Neutrophil (primary cell): ENCODE measurements around the gene UROD.
"Not testable (repeated sequence)": the region's sequence is repeated elsewhere in the genome, so short reads cannot be mapped to it uniquely, and the experiment has no call there.

Source experiments
- H3K27ac ChIP-seq: fragments of 200-600 bp; sonication (generic); 2 replicates; pipeline ENCODE4 v1.5.1; 2016; ENCODE audit warnings: mild to moderate bottlenecking, moderate library complexity
- H3K27me3 ChIP-seq: fragments of 200-600 bp; sonication (generic); 2 replicates; pipeline ENCODE4 v1.6.0; 2016; ENCODE audit warnings: mild to moderate bottlenecking
- H3K36me3 ChIP-seq: fragments of 200-600 bp; sonication (generic); 2 replicates; pipeline ENCODE4 v1.5.1; 2017
- H3K4me1 ChIP-seq, 2 experiments: fragments of 200-600 bp in 1 of 2; sonication (generic) in 1 of 2; 1 replicate in 1 of 2; 2 replicates in 1 of 2; pipeline versions ENCODE4 v1.5.1 to v1.6.1; 2013 to 2016; ENCODE audit warnings: low read depth in 1 of 2, low read length in 1 of 2, mild to moderate bottlenecking in 1 of 2, moderate library complexity in 1 of 2; ENCODE audit not compliant: control insufficient read depth in 1 of 2, insufficient read depth in 1 of 2
- H3K4me3 ChIP-seq, 2 experiments: fragments of 200-600 bp in 1 of 2; sonication (generic) in 1 of 2; 1 replicate in 1 of 2; 2 replicates in 1 of 2; pipeline ENCODE4 v1.5.1; 2013 to 2016; ENCODE audit warnings: low read depth in 1 of 2, low read length in 1 of 2, mild to moderate bottlenecking in 1 of 2, moderate library complexity in 1 of 2
- H3K9me3 ChIP-seq: fragments of 200-600 bp; sonication (generic); 2 replicates; pipeline ENCODE4 v1.5.1; 2016
- CTCF ChIP-seq: fragments of 200-600 bp; sonication (generic); IDR thresholded peaks from 2 replicates; pipeline ENCODE4 v1.5.1; 2016; ENCODE audit warnings: antibody characterized with exemption

The UROD gene

GRCh38 chr1:45059829-45060228, 47.8 kb downstream of the UROD start:
- no peak for TF ChIP-seq CTCF
- Histone ChIP-seq H3K27ac (no peak overlapping the region), H3K36me3 (no peaks in the 10 kb centered on the region), H3K9me3 (no peaks in the 10 kb centered on the region), H3K4me3 (no peak overlapping the region), H3K27me3 (no peaks in the 10 kb centered on the region), H3K4me1 (no peaks in the 10 kb centered on the region)

- not testable (repeated sequence) for H3K4me1 ChIP-seq, H3K27me3 ChIP-seq, H3K27ac ChIP-seq, H3K36me3 ChIP-seq, H3K9me3 ChIP-seq, H3K4me3 ChIP-seq
These were observed 50.4 kb downstream of the UROD start for GRCh38 chr1:45062463-45062862.

GRCh38 chr1:45065083-45065482, 53.0 kb downstream of the UROD start:
- no peak overlapping the region for H3K27ac ChIP-seq
- no peak overlapping the region for H3K4me3 ChIP-seq
- no peak for TF ChIP-seq CTCF
- no peaks in the 10 kb centered on the region for H3K4me1 ChIP-seq
- H3K9me3 ChIP-seq = no peaks in the 10 kb centered on the region
- no peaks in the 10 kb centered on the region for H3K36me3 ChIP-seq
- no peaks in the 10 kb centered on the region for H3K27me3 ChIP-seq
